K562 (cell line): ENCODE results near the gene BCL11A.

Source experiments
- BDP1 ChIP-seq: IDR thresholded peaks from 3 replicates; pipeline ENCODE4 v1.6.1; 2011; ENCODE audit not compliant: insufficient read length, insufficient read depth
- EP300 ChIP-seq: IDR thresholded peaks from 2 replicates; pipeline ENCODE4 v1.6.1; 2012; ENCODE audit warnings: low read length, improper control_type of control experiment
- HIVEP1 ChIP-seq: fragments of 250-450 bp; sonication (Bioruptor Pico); IDR thresholded peaks from 2 replicates; pipeline ENCODE4 v1.4.0; 2020; ENCODE audit warnings: mild to moderate bottlenecking
- NFE2 ChIP-seq: IDR thresholded peaks from 2 replicates; pipeline ENCODE4 v1.6.1; 2014; ENCODE audit warnings: antibody characterized with exemption, low read depth
- PCBP2 ChIP-seq: fragments of 200-400 bp; formaldehyde crosslinking; IDR thresholded peaks from 2 replicates; pipeline ENCODE4 v1.6.1; 2018; ENCODE audit warnings: low read length, low read depth, mild to moderate bottlenecking, moderate library complexity; ENCODE audit not compliant: poor library complexity, severe bottlenecking
- POLR2A ChIP-seq: fragments of 450-650 bp; conservative IDR thresholded peaks from 2 replicates; pipeline ENCODE4 v1.6.1; 2016
- POLR2AphosphoS5 ChIP-seq: IDR thresholded peaks from 2 replicates; pipeline ENCODE4 v1.6.1; 2011; ENCODE audit warnings: mild to moderate bottlenecking, low read depth, low read length, moderate library complexity; ENCODE audit not compliant: control insufficient read depth, insufficient read depth
- RAD21 ChIP-seq, 2 experiments: fragments of 250-450 bp in 1 of 2; fragments of 450-650 bp in 1 of 2; sonication (Bioruptor Pico) in 1 of 2; formaldehyde crosslinking in 1 of 2; IDR thresholded peaks in 1 of 2; conservative IDR thresholded peaks in 1 of 2; 2 replicates each; pipeline versions ENCODE4 v1.4.0 to v1.8.0; 2020 to 2022; ENCODE audit warnings: mild to moderate bottlenecking in 2 of 2, moderate library complexity in 1 of 2
- SIRT6 ChIP-seq: IDR thresholded peaks from one replicate; pipeline ENCODE4 v1.6.1; 2012; ENCODE audit warnings: low read depth, mild to moderate bottlenecking, control low read depth, inconsistent platforms, low read length, moderate library complexity
- TF ChIP-seq, protein P1 (sequence below), 3 experiments: IDR thresholded peaks in 2 of 3; conservative IDR thresholded peaks in 1 of 3; 2 replicates each; pipeline ENCODE4 v1.5.1; 2011 to 2012; ENCODE audit warnings: low read length in 3 of 3, mild to moderate bottlenecking in 3 of 3, control low read depth in 2 of 3, improper control_type of control experiment in 1 of 3, inconsistent platforms in 1 of 3, low read depth in 1 of 3, mixed read lengths in 1 of 3, moderate library complexity in 1 of 3; ENCODE audit not compliant: insufficient read depth in 2 of 3

DNA sequence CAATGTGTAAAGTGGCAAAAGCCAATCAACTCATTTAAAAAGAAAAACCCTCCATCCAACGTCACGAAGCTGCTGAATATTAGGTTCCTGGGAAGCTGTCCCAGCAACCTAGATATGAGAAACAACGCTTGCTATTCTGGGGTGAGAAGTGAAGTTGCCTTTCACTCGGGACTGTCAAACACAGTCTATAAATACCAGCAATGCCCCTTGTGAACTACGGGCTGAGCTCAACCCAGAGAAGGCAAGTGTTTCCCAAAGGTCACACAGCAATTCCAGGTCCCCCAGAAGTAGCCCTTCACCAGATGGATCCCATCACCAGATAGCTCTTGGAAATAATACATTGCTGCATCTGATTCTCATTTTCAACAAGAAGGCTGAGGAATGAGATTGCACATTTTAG, 67.9 kb downstream of the BCL11A start:
- no peak for TF ChIP-seq PCBP2
- TF ChIP-seq, protein P1, sequence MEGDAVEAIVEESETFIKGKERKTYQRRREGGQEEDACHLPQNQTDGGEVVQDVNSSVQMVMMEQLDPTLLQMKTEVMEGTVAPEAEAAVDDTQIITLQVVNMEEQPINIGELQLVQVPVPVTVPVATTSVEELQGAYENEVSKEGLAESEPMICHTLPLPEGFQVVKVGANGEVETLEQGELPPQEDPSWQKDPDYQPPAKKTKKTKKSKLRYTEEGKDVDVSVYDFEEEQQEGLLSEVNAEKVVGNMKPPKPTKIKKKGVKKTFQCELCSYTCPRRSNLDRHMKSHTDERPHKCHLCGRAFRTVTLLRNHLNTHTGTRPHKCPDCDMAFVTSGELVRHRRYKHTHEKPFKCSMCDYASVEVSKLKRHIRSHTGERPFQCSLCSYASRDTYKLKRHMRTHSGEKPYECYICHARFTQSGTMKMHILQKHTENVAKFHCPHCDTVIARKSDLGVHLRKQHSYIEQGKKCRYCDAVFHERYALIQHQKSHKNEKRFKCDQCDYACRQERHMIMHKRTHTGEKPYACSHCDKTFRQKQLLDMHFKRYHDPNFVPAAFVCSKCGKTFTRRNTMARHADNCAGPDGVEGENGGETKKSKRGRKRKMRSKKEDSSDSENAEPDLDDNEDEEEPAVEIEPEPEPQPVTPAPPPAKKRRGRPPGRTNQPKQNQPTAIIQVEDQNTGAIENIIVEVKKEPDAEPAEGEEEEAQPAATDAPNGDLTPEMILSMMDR (IDR thresholded peaks at IDR 0.05 in 2 of 3, conservative IDR thresholded peaks at IDR 0.05 in 1 of 3; ENCODE audit: insufficient read depth in 2 of 3, low read depth in 1 of 3, low read length in 3 of 3) = no peak
- no peak for TF ChIP-seq POLR2A
- no peak for TF ChIP-seq HIVEP1 (CRISPR knock-in tag)
- TF ChIP-seq EP300 = no peak
- no peak for TF ChIP-seq BDP1
- TF ChIP-seq NFE2 = no peak
- no peak for TF ChIP-seq RAD21 (CRISPR knock-in tag; conservative IDR thresholded peaks at IDR 0.05 in 1 of 2, IDR thresholded peaks at IDR 0.05 in 1 of 2)
- TF ChIP-seq POLR2AphosphoS5 = no peak
- no peak for TF ChIP-seq SIRT6
